ENCODE results near the gene COX7A1.

DNA sequence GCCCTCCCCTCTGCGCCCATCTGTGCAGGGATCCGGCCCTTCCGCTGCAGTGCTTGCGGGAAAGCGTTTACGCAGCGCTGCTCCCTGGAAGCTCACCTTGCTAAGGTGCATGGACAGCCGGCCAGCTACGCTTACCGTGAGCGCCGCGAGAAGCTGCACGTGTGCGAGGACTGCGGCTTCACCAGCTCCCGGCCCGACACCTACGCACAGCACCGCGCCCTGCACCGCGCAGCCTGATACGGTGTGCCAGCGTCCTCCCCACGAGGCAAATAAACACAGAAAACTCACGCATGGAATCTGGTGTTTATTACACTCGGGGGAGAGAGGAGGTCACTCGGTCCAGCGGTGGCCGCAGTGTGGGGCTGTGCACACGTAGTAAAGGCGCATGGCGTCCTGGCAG lies 38.8 kb downstream of the COX7A1 start:
- TF ChIP-seq CTCF (IDR thresholded peaks at IDR 0.05; ENCODE audit: insufficient read depth, low read depth, low read length) (no peak), EZH2 (IDR thresholded peaks at IDR 0.05; ENCODE audit: insufficient read depth, low read length) (no peak)
